PC-3 (cell line): Measurements from ENCODE around the gene PIK3R2. TPM values are rescaled to one million over a fixed set of nuclear protein-coding genes. Genes with fewer than 3 reads are reported as not detected.

Experiments
- ATAC-seq: fragments of 200-7000 bp; cut with Tn5 transposase; 2 replicates; pipeline ENCODE4 v1.9.1; 2020; ENCODE audit warnings: mild to moderate bottlenecking, moderate library complexity
- BruUV-seq: library from RNA; stranded (reverse); fragments of 400-500 nt; replicated peaks from 2 replicates; lab custom pipeline; 2021; lab: Mats Ljungman, UMichigan
- CTCF ChIA-PET: fragments of 300-600 bp; sonication (Branson Sonifier 250); formaldehyde crosslinking; loops from one replicate; lab custom pipeline; 2022; ENCODE audit warnings: antibody characterized with exemption; lab: Charles Lee
- POLR2A ChIA-PET: fragments of 300-600 bp; sonication (Branson Sonifier 250); formaldehyde crosslinking; loops from one replicate; lab custom pipeline; 2022; ENCODE audit warnings: antibody characterized with exemption; ENCODE audit not compliant: unreplicated experiment; lab: Charles Lee
- DNase-seq: peaks from one replicate; pipeline ENCODE4 v3.0.0-alpha.2; 2015
- H2AFZ ChIP-seq: fragments of 300-600 bp; sonication (generic); 2 replicates; pipeline ENCODE4 v1.6.0; 2016; ENCODE audit warnings: antibody characterized with exemption, low read length
- H3F3A ChIP-seq: fragments of 300-600 bp; sonication (generic); one replicate; pipeline ENCODE4 v1.6.0; 2017; ENCODE audit warnings: antibody characterized with exemption, low read length, control low read depth, mild to moderate bottlenecking; ENCODE audit not compliant: unreplicated experiment
- H3K27ac ChIP-seq: fragments of 300-600 bp; sonication (generic); 2 replicates; pipeline ENCODE4 v1.5.1; 2016; ENCODE audit warnings: mild to moderate bottlenecking, low read length
- H3K27me3 ChIP-seq: fragments of 300-600 bp; sonication (generic); 2 replicates; pipeline ENCODE4 v1.6.1; 2016; ENCODE audit warnings: low read length, mixed read lengths
- H3K36me3 ChIP-seq: fragments of 300-600 bp; sonication (generic); 2 replicates; pipeline ENCODE4 v1.6.1; 2016; ENCODE audit warnings: low read depth, mixed run types, low read length, mixed read lengths
- H3K4me1 ChIP-seq: fragments of 300-600 bp; sonication (generic); 2 replicates; pipeline ENCODE4 v1.5.1; 2016; ENCODE audit warnings: low read length; ENCODE audit not compliant: insufficient read depth
- H3K4me2 ChIP-seq: fragments of 300-600 bp; sonication (generic); 2 replicates; pipeline ENCODE4 v1.6.0; 2016; ENCODE audit warnings: low read length
- H3K4me3 ChIP-seq: fragments of 300-600 bp; sonication (generic); 2 replicates; pipeline ENCODE4 v1.5.1; 2016; ENCODE audit warnings: mild to moderate bottlenecking, low read length, mixed read lengths
- H3K79me2 ChIP-seq: fragments of 300-600 bp; sonication (generic); 2 replicates; pipeline ENCODE4 v1.6.1; 2017; ENCODE audit warnings: low read length, mixed read lengths
- H3K9ac ChIP-seq: fragments of 300-600 bp; sonication (generic); 2 replicates; pipeline ENCODE4 v1.6.0; 2016; ENCODE audit warnings: mild to moderate bottlenecking, low read length
- H3K9me2 ChIP-seq: fragments of 300-600 bp; sonication (generic); replicated peaks from 2 replicates; pipeline ENCODE4 v1.6.1; 2016; ENCODE audit warnings: mixed run types, low read length, mixed read lengths
- H3K9me3 ChIP-seq: fragments of 300-600 bp; sonication (generic); 2 replicates; pipeline ENCODE4 v1.6.1; 2016; ENCODE audit warnings: low read length, mixed read lengths
- H4K20me1 ChIP-seq: fragments of 300-600 bp; sonication (generic); 2 replicates; pipeline ENCODE4 v1.6.1; 2016; ENCODE audit warnings: low read length, mixed read lengths
- EZH2 ChIP-seq: fragments of 300-600 bp; sonication (generic); IDR thresholded peaks from one replicate; pipeline ENCODE4 v1.6.1; 2017; ENCODE audit warnings: antibody characterized with exemption, mild to moderate bottlenecking, low read length; ENCODE audit not compliant: unreplicated experiment
- EZH2phosphoT487 ChIP-seq: fragments of 300-600 bp; sonication (generic); IDR thresholded peaks from 2 replicates; pipeline ENCODE4 v1.6.1; 2018; ENCODE audit warnings: mild to moderate bottlenecking, antibody characterized with exemption, low read length, borderline replicate concordance
- intact Hi-C: fragments of 100-400 bp; cut with micrococcal nuclease; formaldehyde crosslinking; loops from 2 replicates; pipeline ENCODE4 v1.9.0; 2023
- total RNA-seq: library from RNA; depleted of rRNA; stranded (reverse); fragments of >200 nt; gene quantifications from 2 replicates; pipeline ENCODE4 v1.2.3, GENCODE V29; 2014
- TF ChIP-seq, protein P1 (sequence below): fragments of 300-600 bp; sonication (generic); conservative IDR thresholded peaks from 2 replicates; pipeline ENCODE4 v1.5.1; 2017; ENCODE audit warnings: antibody characterized with exemption, low read depth, mild to moderate bottlenecking, low read length

Gene PIK3R2
- total RNA-seq, 1 experiment from 2014 or later: 15.8 TPM

DNA sequence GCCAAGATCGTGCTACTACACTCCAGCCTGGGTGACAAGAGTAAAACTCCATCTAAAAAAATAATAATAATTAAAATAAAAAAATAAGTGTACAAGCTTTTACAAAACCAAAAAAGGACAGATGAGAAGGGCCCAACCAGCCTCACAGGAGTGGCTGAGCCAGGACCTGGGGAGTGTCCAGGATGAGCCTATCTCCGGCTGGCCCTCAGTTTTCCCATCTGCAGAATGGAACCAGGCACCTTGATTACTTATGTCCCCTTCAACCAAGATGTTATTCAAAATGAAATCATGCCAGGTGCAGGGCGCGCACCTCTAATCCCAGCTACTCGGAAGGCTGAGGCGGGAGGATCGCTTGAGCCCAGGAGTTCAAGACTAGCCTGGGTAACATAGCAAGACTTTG, 11.1 kb downstream of the PIK3R2 start:
- Histone ChIP-seq H3K36me3 (peaks cover 11% of the 10 kb centered on the region; the same call in 1 of the 2 replicates), H3K9me2 (no peaks in the 10 kb centered on the region), H3K27ac (no peak overlapping the region), H3K79me2 (no peaks in the 10 kb centered on the region), H3K4me2 (no peak overlapping the region), H3K4me3 (no peak overlapping the region), H2AFZ (no peak overlapping the region), H3K9ac (no peak overlapping the region), H3K4me1 (0 out of 2 replicates have a peak, but pooled peaks cover 3% of the 10 kb centered on the region), H3K27me3 (no peaks in the 10 kb centered on the region), H4K20me1 (no peaks in the 10 kb centered on the region), H3K9me3 (no peaks in the 10 kb centered on the region), H3F3A (no peaks in the 10 kb centered on the region)
- DNase-seq: no peak
- intact Hi-C loops: no loop called here
- TF ChIP-seq EZH2phosphoT487 (no peak), EZH2 (no peak)
- TF ChIP-seq, protein P1, sequence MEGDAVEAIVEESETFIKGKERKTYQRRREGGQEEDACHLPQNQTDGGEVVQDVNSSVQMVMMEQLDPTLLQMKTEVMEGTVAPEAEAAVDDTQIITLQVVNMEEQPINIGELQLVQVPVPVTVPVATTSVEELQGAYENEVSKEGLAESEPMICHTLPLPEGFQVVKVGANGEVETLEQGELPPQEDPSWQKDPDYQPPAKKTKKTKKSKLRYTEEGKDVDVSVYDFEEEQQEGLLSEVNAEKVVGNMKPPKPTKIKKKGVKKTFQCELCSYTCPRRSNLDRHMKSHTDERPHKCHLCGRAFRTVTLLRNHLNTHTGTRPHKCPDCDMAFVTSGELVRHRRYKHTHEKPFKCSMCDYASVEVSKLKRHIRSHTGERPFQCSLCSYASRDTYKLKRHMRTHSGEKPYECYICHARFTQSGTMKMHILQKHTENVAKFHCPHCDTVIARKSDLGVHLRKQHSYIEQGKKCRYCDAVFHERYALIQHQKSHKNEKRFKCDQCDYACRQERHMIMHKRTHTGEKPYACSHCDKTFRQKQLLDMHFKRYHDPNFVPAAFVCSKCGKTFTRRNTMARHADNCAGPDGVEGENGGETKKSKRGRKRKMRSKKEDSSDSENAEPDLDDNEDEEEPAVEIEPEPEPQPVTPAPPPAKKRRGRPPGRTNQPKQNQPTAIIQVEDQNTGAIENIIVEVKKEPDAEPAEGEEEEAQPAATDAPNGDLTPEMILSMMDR: no peak
- ChIA-PET POLR2A (interaction anchor here (0.6 kb wide), 1 partner anchor 900 kb away, joined by 7 read pairs; the partner anchor contains the start of gene SLC25A42), CTCF (no interaction called here)
- no peak for ATAC-seq
- BruUV-seq: no TSS peak

DNA sequence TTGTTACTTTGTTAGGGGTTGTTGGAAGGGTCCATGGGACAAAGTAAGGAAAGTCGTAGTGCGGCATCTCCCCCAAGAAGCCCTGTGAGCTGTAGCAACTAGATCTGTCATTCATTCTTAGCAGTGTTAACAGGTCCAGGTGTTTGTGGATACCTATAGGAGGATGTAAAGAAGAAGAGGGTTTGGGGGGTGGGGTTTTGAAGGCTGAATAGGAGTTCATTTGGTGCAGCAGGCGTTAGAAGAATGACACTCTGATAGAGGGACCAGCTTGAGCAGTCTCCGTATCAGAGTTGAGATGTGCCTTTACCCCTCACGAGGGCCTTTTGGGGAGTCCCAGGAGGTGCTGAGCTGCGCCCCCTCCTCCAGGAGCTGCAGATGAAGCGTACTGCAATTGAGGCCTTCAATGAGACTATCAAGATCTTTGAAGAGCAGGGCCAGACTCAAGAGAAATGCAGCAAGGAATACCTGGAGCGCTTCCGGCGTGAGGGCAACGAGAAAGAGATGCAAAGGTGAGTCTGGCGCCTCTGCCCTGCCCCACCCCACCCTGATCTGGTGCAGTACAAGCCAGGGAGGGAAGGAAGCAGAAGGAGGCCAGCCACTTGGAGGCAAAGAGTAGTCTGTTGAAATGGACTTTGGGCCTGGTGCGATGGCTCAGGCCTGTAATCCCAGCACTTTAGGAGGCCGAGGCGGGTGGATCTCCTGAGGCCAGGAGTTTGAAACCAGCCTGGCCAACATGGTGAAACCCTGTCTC, 13.0 kb downstream of the PIK3R2 start:
- TF ChIP-seq EZH2: no peak
- TF ChIP-seq EZH2phosphoT487: no peak
- TF ChIP-seq, protein P1: no peak
- CTCF ChIA-PET: no interaction called here
- Histone ChIP-seq H2AFZ (no peak overlapping the region), H3K27me3 (no peaks in the 10 kb centered on the region), H3K79me2 (no peaks in the 10 kb centered on the region), H4K20me1 (no peaks in the 10 kb centered on the region), H3K27ac (no peak overlapping the region), H3F3A (no peaks in the 10 kb centered on the region), H3K4me3 (no peak overlapping the region), H3K36me3 (peaks cover 11% of the 10 kb centered on the region; the same call in 1 of the 2 replicates), H3K4me2 (no peak overlapping the region), H3K9ac (no peak overlapping the region), H3K9me2 (no peaks in the 10 kb centered on the region), H3K9me3 (no peaks in the 10 kb centered on the region), H3K4me1 (no peaks in the 10 kb centered on the region)
- intact Hi-C loops: no loop called here
- POLR2A ChIA-PET: no interaction called here
- no peak for DNase-seq
- no peak for ATAC-seq
- BruUV-seq: no TSS peak

DNA sequence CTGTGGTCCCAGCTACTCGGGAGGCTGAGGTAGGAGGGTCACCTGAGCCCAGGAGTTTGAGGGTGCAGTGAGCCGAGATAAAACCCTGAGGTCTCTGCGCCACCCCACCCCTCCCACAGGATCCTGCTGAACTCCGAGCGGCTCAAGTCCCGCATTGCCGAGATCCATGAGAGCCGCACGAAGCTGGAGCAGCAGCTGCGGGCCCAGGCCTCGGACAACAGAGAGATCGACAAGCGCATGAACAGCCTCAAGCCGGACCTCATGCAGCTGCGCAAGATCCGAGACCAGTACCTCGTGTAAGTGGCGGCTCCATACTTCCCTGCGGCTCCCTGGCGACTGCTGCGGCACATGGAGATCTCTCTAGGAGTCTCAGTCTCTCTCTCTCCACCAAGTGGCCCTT, 14.0 kb downstream of the PIK3R2 start:
- no TSS peak for BruUV-seq
- POLR2A ChIA-PET: no interaction called here
- intact Hi-C loops: no loop called here
- H3F3A ChIP-seq: no peaks in the 10 kb centered on the region
- H3K27me3 ChIP-seq: no peaks in the 10 kb centered on the region
- TF ChIP-seq, protein P1: no peak
- no peak for TF ChIP-seq EZH2phosphoT487
- no peak for TF ChIP-seq EZH2
- H3K4me3 ChIP-seq: no peak overlapping the region
- H3K9ac ChIP-seq: no peak overlapping the region
- H3K9me3 ChIP-seq: no peaks in the 10 kb centered on the region
- H2AFZ ChIP-seq: no peak overlapping the region
- H3K36me3 ChIP-seq: peaks cover 11% of the 10 kb centered on the region; the same call in 1 of the 2 replicates
- CTCF ChIA-PET: interaction anchor here (0.6 kb wide), 1 partner anchor 167 kb away, joined by 3 read pairs; no protein-coding TSS in a partner anchor
- no peak overlapping the region for H3K4me2 ChIP-seq
- no peaks in the 10 kb centered on the region for H3K79me2 ChIP-seq
- ATAC-seq: no peak
- no peaks in the 10 kb centered on the region for H3K9me2 ChIP-seq
- no peaks in the 10 kb centered on the region for H3K4me1 ChIP-seq
- no peaks in the 10 kb centered on the region for H4K20me1 ChIP-seq
- DNase-seq: no peak
- no peak overlapping the region for H3K27ac ChIP-seq
